ENCODE data around the gene NECTIN2.
"Not testable (repeated sequence)": the region's sequence is repeated elsewhere in the genome, so short reads cannot be mapped to it uniquely, and the experiment has no call there.

NECTIN2 gene

GRCh38 chr19:44905437-44906160, 59.5 kb downstream of the NECTIN2 start, which contains the start of gene APOE:
TSS of gene APOE (plus strand) at chr19:44905796. CDS start at chr19:44906625, 829 bp downstream.
- FAIRE-seq (no peak), DNase-seq (ENCODE audit: low spot score) (no peak)

- no peak for FAIRE-seq
- no peak for DNase-seq (ENCODE audit: low spot score)
Measured at GRCh38 chr19:44907613-44908012, 61.5 kb downstream of the NECTIN2 start.

- FAIRE-seq, result no peak
- no peak for DNase-seq (ENCODE audit: low spot score)
Measured at GRCh38 chr19:44908074-44908835, 62.2 kb downstream of the NECTIN2 start.

GRCh38 chr19:44908836-44909261, 62.8 kb downstream of the NECTIN2 start:
- FAIRE-seq (no peak), DNase-seq (ENCODE audit: low spot score) (no peak)

- DNase-seq (ENCODE audit: low spot score), result no peak
- FAIRE-seq, result no peak
Measured at GRCh38 chr19:44909775-44910174, 63.7 kb downstream of the NECTIN2 start.

- not testable (repeated sequence) for FAIRE-seq; DNase-seq (ENCODE audit: low spot score)
Measured at GRCh38 chr19:44911896-44912295, 65.8 kb downstream of the NECTIN2 start.

GRCh38 chr19:44912854-44913253, 66.8 kb downstream of the NECTIN2 start:
- DNase-seq (ENCODE audit: low spot score) (no peak), FAIRE-seq (no peak)

GRCh38 chr19:44913512-44914432, 67.7 kb downstream of the NECTIN2 start:
- not testable (repeated sequence) for FAIRE-seq; DNase-seq (ENCODE audit: low spot score)

- FAIRE-seq, result not testable (repeated sequence)
- DNase-seq (ENCODE audit: low spot score), result peak; percentile 83
Measured at GRCh38 chr19:44914433-44915206, 68.5 kb downstream of the NECTIN2 start, which contains the start of gene APOC1. TSS of gene APOC1 (plus strand) at chr19:44914608. CDS start at chr19:44914892, 284 bp downstream.

GRCh38 chr19:44924243-44924725, 78.2 kb downstream of the NECTIN2 start:
- no peak for DNase-seq (ENCODE audit: low spot score)
- no peak for FAIRE-seq

- DNase-seq (ENCODE audit: low spot score) (no peak), FAIRE-seq (no peak)
Measured at GRCh38 chr19:44925114-44925891, 79.2 kb downstream of the NECTIN2 start.

GRCh38 chr19:44926245-44927077, 80.4 kb downstream of the NECTIN2 start:
- not testable (repeated sequence) for FAIRE-seq; DNase-seq (ENCODE audit: low spot score)

- no peak for FAIRE-seq
Measured at GRCh38 chr19:44927746-44928145, 81.6 kb downstream of the NECTIN2 start.

GRCh38 chr19:44930088-44930487, 84.0 kb downstream of the NECTIN2 start:
- FAIRE-seq (no peak), DNase-seq (ENCODE audit: low spot score) (no peak)

More at GRCh38 chr19:44927746-44928145, 81.6 kb downstream of the NECTIN2 start:
- peak; percentile 27 for DNase-seq (ENCODE audit: low spot score)

- FAIRE-seq, result no peak
- DNase-seq (ENCODE audit: low spot score), result no peak
Measured at GRCh38 chr19:44931541-44931940, 85.4 kb downstream of the NECTIN2 start.

Data from urothelium cell line (cell line).